SU-DHL-6 (cell line): Measurements from ENCODE around the gene HSD17B4.

Experiments used
- H2AFZ ChIP-seq: fragments of 200-600 bp; sonication (generic); 2 replicates; pipeline ENCODE4 v1.6.1; 2014; ENCODE audit warnings: low read depth, mild to moderate bottlenecking, moderate library complexity, mixed read lengths, antibody characterized with exemption, low read length; ENCODE audit not compliant: severe bottlenecking
- H3F3A ChIP-seq: fragments of 200-600 bp; shearing (Covaris generic); 2 replicates; pipeline ENCODE4 v1.6.0; 2016; ENCODE audit warnings: antibody characterized with exemption, mild to moderate bottlenecking; ENCODE audit not compliant: insufficient read depth
- H3K27ac ChIP-seq: fragments of 200-600 bp; sonication (generic); 2 replicates; pipeline ENCODE4 v1.5.1; 2016; ENCODE audit warnings: low read depth, mild to moderate bottlenecking, low read length, moderate library complexity, mixed read lengths
- H3K27me3 ChIP-seq: fragments of 200-600 bp; sonication (generic), shearing (Covaris generic); 2 replicates; pipeline ENCODE4 v1.6.0; 2014; ENCODE audit warnings: mild to moderate bottlenecking, low read length
- H3K36me3 ChIP-seq: fragments of 200-600 bp; sonication (generic); 2 replicates; pipeline ENCODE4 v1.6.1; 2014; ENCODE audit warnings: mild to moderate bottlenecking, low read length, mixed read lengths
- H3K4me2 ChIP-seq: fragments of 300-600, 200-600 bp; shearing (Covaris generic), sonication (generic); 2 replicates; pipeline ENCODE4 v1.6.0; 2014; ENCODE audit warnings: low read length, low read depth, mild to moderate bottlenecking; ENCODE audit not compliant: poor library complexity, severe bottlenecking
- H3K4me3 ChIP-seq: fragments of 200-600 bp; sonication (generic); 2 replicates; pipeline ENCODE4 v1.5.1; 2014; ENCODE audit warnings: antibody characterized with exemption, low read length, mild to moderate bottlenecking, mixed read lengths; ENCODE audit not compliant: insufficient read depth, poor library complexity, severe bottlenecking
- H3K79me2 ChIP-seq: fragments of 200-600 bp; sonication (generic); 2 replicates; pipeline ENCODE4 v1.6.1; 2014; ENCODE audit warnings: mild to moderate bottlenecking, low read length, moderate library complexity; ENCODE audit not compliant: insufficient read depth
- H3K9ac ChIP-seq: fragments of 200-600 bp; sonication (generic); 2 replicates; pipeline ENCODE4 v1.7.0; 2014; ENCODE audit warnings: mild to moderate bottlenecking, low read length
- H3K9me2 ChIP-seq: fragments of 200-600 bp; sonication (generic); replicated peaks from 2 replicates; pipeline ENCODE4 v1.6.1; 2014; ENCODE audit warnings: low read length; ENCODE audit not compliant: insufficient read depth
- H3K9me3 ChIP-seq: fragments of 200-600 bp; sonication (generic); 2 replicates; pipeline ENCODE4 v1.6.1; 2014; ENCODE audit warnings: low read length, mixed read lengths; ENCODE audit not compliant: insufficient read depth
- H4K20me1 ChIP-seq: fragments of 200-600 bp; sonication (generic); 2 replicates; pipeline ENCODE4 v1.6.1; 2014; ENCODE audit warnings: low read depth, mild to moderate bottlenecking, antibody characterized with exemption, low read length, moderate library complexity, mixed read lengths
- CTCF ChIP-seq: fragments of 200-600 bp; sonication (generic); IDR thresholded peaks from one replicate; pipeline ENCODE4 v1.5.1; 2017; ENCODE audit warnings: antibody characterized with exemption, mild to moderate bottlenecking, low read length, moderate library complexity; ENCODE audit not compliant: insufficient read depth, poor library complexity, severe bottlenecking
- EZH2phosphoT487 ChIP-seq: fragments of 200-600 bp; sonication (generic), shearing (Covaris generic); conservative IDR thresholded peaks from 2 replicates; pipeline ENCODE4 v1.6.1; 2018; ENCODE audit warnings: mild to moderate bottlenecking, antibody characterized with exemption, low read length, moderate library complexity, mixed read lengths

The HSD17B4 gene

DNA sequence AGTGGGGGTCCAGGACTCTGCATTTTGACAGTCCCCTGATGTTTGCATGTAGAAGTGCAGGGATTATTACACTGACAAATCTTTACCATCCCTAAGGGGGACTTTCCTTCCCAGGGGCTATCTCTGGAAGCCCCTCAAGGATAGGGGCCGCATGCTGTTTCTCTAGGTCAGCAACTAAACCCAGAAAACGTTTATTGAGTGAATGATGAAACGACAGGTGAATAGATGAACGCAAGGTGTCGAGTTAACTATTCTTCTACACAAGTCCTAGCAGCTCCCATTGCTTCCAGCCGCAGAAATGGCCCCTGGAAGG, 281 bp upstream of the HSD17B4 start:
- no peaks in the 10 kb centered on the region for H3F3A ChIP-seq
- peak overlapping the region; percentile 61 for H3K9ac ChIP-seq
- TF ChIP-seq EZH2phosphoT487 (no peak), CTCF (no peak)
- peak overlapping the region; percentile 84 for H3K4me2 ChIP-seq
- H3K27ac ChIP-seq = no peak overlapping the region; the same call in 1 of the 2 replicates
- H3K9me2 ChIP-seq = no peaks in the 10 kb centered on the region
- peak overlapping the region; percentile 84 for H2AFZ ChIP-seq
- peaks cover 16% of the 10 kb centered on the region; the same call in 1 of the 2 replicates for H3K79me2 ChIP-seq
- H3K27me3 ChIP-seq = no peaks in the 10 kb centered on the region
- H4K20me1 ChIP-seq = no peaks in the 10 kb centered on the region
- H3K36me3 ChIP-seq = no peaks in the 10 kb centered on the region
- H3K4me3 ChIP-seq = peak overlapping the region; percentile 69
- 0 out of 2 replicates have a peak, but pooled peaks cover 3% of the 10 kb centered on the region for H3K9me3 ChIP-seq

- peak overlapping the region; percentile 84 for H3K4me2 ChIP-seq
- H3K27me3 ChIP-seq = no peaks in the 10 kb centered on the region
- H4K20me1 ChIP-seq = no peaks in the 10 kb centered on the region
- H3F3A ChIP-seq = no peaks in the 10 kb centered on the region
- H3K9ac ChIP-seq = peak overlapping the region; percentile 61
- H3K9me3 ChIP-seq = 0 out of 2 replicates have a peak, but pooled peaks cover 3% of the 10 kb centered on the region
- H3K27ac ChIP-seq = 0 out of 2 replicates have a peak overlapping the region, but pooled peaks have one; percentile 47
- H3K36me3 ChIP-seq = no peaks in the 10 kb centered on the region; the same call in 1 of the 2 replicates
- no peaks in the 10 kb centered on the region for H3K9me2 ChIP-seq
- peak overlapping the region; percentile 84 for H2AFZ ChIP-seq
- H3K79me2 ChIP-seq = peaks cover 16% of the 10 kb centered on the region; the same call in 1 of the 2 replicates
- H3K4me3 ChIP-seq = peak overlapping the region; percentile 69
- TF ChIP-seq CTCF (no peak), EZH2phosphoT487 (no peak)
These were observed 710 bp downstream of the HSD17B4 start for GRCh38 chr5:119453040-119453373.

DNA sequence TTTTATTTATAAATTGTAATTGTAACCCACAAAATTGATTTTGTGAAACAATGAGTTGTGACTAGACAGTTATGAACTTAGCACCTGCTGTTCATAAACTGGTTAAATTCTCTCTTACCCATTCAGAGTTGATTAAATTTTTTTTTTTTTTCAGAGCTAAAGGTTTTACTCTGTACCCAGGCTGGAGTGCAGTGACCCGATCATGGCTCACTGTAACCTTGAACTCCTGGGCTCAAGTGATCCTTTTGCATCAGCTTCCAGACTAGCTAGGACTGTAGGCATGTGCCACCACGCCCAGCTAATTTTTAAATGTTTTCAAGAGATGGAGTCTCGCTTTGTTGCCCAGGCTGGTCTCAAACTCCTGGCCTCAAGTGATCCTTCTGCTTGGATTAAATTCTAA, 1.9 kb downstream of the HSD17B4 start:
- Histone ChIP-seq H3K9ac (no peak overlapping the region), H3K27ac (no peak overlapping the region), H3K4me3 (no peak overlapping the region), H3K36me3 (no peaks in the 10 kb centered on the region; the same call in 1 of the 2 replicates), H2AFZ (no peak overlapping the region), H3K27me3 (no peaks in the 10 kb centered on the region), H3K4me2 (peak overlapping the region; percentile 84), H4K20me1 (no peaks in the 10 kb centered on the region), H3F3A (no peaks in the 10 kb centered on the region), H3K79me2 (peaks cover 16% of the 10 kb centered on the region; the same call in 1 of the 2 replicates), H3K9me3 (0 out of 2 replicates have a peak, but pooled peaks cover 3% of the 10 kb centered on the region), H3K9me2 (no peaks in the 10 kb centered on the region)
- no peak for TF ChIP-seq CTCF
- TF ChIP-seq EZH2phosphoT487 = no peak
